GM12875 (cell line): ENCODE measurements around the gene CREG1.

Experiments
- H3K4me3 ChIP-seq: one replicate; pipeline ENCODE4 v1.5.1; 2011; ENCODE audit warnings: low read depth, low read length, control low read depth
- TF ChIP-seq, protein P1 (sequence below): IDR thresholded peaks from 2 replicates; pipeline ENCODE4 v1.5.1; 2011; ENCODE audit warnings: low read depth, mild to moderate bottlenecking, control low read depth, inconsistent platforms, low read length, moderate library complexity, borderline replicate concordance; ENCODE audit not compliant: insufficient read depth

Gene CREG1

DNA sequence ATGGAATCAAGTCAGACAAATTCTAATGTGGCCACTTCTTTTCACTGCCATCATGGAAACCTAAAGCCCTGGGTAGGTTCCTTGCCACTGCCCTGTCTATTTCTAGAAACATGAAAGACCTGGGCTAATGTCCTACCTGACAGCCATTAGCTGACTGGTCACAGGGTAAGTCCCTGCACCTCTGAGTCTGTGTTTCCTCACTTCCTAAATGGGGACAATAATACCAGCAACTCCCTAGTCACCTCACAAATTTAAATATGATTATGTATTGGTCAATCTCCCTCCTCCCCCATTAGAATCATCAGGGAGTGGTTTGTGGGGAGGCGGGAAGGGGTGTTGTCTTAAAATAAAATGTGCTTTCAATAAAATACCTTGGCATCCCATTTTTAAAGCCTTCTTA is 2.2 kb downstream of the CREG1 start:
- no peak overlapping the region for H3K4me3 ChIP-seq
- TF ChIP-seq, protein P1, sequence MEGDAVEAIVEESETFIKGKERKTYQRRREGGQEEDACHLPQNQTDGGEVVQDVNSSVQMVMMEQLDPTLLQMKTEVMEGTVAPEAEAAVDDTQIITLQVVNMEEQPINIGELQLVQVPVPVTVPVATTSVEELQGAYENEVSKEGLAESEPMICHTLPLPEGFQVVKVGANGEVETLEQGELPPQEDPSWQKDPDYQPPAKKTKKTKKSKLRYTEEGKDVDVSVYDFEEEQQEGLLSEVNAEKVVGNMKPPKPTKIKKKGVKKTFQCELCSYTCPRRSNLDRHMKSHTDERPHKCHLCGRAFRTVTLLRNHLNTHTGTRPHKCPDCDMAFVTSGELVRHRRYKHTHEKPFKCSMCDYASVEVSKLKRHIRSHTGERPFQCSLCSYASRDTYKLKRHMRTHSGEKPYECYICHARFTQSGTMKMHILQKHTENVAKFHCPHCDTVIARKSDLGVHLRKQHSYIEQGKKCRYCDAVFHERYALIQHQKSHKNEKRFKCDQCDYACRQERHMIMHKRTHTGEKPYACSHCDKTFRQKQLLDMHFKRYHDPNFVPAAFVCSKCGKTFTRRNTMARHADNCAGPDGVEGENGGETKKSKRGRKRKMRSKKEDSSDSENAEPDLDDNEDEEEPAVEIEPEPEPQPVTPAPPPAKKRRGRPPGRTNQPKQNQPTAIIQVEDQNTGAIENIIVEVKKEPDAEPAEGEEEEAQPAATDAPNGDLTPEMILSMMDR = no peak

DNA sequence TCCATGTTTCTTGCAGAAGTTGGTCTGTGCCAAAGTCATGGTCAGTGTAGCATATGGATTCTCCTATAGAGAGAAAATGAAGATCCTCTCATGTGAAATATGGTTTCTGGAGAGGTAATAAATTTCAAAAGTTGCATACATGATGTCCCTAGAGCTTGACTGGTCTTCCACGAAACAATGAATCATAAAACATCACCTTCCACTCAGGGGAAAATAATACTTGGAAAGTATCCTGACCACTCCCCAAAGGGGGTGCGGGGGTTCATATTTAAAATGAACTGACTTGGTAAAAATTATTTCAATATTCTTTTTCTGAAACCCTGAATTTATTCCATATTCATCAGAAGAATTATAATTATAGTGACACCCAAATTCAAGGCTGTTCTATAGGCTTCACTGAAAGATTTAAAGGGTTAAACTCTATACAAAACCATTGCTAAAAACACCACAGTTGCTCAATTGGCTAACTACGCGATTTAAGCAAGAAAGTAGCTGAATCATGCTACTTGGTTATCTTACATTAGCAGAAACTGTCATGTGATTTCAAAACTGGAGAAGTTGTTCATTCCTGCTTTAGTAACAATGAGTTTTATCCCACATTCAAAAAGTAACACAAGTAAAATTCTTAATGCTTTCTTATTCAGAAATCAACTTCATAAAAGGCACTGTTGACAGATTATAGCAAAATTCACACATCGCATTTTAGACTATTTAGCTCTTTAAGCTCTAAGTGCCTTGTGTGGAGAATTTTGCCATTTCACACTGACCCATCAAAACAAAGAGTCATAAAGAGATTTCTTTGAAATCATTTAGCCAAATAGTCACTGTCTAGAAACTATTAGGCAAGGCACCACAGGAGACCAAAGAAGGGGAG is 5.3 kb downstream of the CREG1 start:
- TF ChIP-seq, protein P1 = no peak
- H3K4me3 ChIP-seq = no peak overlapping the region

DNA sequence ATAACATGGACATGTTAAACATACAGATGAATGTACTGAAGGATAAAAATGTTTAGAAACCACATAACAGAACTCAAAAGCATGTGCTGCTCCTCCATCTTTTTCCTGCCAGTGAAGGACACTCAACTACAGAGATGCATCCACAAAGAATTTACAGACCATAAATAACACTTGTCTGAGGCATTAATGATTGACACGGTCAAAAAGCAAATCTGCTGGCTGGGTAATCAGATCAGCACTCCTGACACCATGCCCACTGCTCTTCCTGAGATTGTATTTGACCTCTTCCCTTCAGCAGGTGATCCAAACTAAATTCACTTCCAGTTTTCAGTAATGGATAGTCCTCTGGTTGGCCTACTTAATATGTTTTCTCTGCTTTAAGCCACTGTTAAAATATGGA is 6.6 kb downstream of the CREG1 start:
- H3K4me3 ChIP-seq = no peak overlapping the region
- TF ChIP-seq, protein P1 = no peak

DNA sequence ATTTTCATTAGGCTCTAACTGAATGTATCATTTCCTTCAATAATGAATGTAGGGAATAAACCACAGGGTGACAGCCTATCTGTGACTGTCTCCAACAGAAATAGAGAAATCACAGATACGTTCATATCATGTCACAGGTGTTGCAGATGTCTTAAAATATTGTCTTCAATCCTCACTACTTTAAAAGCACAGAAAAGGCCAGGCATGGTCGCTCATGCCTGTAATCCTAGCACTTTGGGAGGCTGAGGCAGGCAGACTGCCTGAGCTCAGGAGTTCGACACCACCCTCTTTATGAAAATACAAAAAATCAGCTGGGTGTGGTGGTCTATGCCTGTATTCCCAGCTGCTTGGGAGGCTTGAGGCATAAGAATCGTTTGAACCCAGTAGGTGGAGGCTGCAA is 8.2 kb downstream of the CREG1 start:
- no peak overlapping the region for H3K4me3 ChIP-seq
- TF ChIP-seq, protein P1 = no peak

DNA sequence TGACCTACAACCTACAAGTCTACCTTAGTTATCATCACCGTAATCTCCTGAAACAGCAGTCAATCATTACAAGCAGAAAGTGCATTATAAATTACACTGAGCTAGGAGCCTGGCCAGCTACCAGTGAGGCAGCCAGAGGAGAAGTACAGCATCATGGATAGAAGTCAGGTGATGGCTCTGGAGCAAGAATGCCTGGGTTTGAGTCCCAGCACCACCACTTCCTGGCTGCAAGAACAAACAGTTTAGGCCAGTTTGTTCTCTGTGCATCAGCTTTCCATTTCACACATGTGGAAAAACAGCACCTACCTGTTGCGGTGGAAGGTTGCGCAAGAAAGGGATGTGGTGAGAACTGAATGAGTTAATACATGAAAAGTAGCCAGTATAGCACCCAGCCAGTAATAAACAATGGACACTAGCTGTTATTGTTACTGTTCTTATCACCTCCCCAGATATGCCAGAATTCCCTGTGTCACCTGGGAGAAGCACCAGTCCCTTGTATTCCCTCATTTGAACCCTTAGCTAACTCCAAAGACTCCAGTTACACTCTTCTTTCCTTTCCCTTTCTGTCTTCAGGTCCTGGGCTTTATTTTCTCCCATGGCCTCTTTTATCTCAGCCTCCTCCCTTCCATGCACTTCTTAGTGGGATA is 9.0 kb downstream of the CREG1 start:
- H3K4me3 ChIP-seq = no peak overlapping the region

DNA sequence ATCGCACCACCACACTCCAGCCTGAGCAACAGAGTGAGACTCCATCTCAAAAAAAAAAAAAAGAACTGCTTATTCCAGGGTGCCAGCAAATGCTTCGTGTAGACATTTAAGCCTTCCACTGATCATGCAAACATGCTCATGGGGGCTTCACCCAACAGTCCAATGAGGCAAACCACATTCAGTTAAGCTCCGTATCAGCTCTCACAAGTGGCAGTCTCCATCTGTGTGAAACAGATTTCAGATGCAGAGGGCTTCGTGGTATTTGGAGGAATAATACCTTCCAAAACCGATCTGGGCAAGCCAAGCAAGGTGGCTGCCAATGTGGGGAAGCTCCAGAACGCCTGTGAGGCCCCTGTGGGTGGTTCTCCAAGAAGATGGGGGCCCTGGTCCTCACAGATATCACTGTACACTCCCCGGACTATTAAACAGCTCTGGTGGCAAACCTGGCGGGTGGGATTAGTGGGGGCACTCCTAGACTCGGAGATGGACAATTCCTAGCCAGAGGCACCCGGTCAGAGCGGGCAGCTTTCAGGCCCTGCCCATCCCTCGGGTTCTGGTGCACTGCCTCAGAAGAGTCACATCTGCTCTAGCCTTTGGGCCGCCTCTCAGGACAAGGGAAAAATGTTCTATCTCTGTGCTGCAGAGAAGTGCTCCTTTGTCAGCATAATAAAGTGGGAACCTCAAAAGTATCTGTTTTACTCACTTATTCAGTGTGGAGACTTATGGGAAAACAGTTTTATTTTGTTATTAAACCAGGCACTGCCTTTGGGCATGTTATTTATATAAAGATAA is 10.2 kb downstream of the CREG1 start:
- H3K4me3 ChIP-seq = no peak overlapping the region
- TF ChIP-seq, protein P1 = no peak

More for the DNA sequence above, 9.0 kb downstream of the CREG1 start:
- TF ChIP-seq, protein P1 = no peak
